Suppressor macrophage (primary cell): ENCODE results near the gene SAT1.
"Not testable (repeated sequence)": the region's sequence is repeated elsewhere in the genome, so short reads cannot be mapped to it uniquely, and the experiment has no call there.

ENCODE experiments used
- DNase-seq, 4 experiments: peaks; one replicate each; pipeline ENCODE4 v3.0.0-alpha.2; 2020 to 2022
- total RNA-seq, 17 experiments: gene quantifications; one replicate each; lab custom pipeline; 2026; ENCODE audit warnings: mixed read lengths in 6 of 17, inconsistent platforms in 3 of 17; lab: John Stamatoyannopoulos, UW

The SAT1 gene
- 145 to 1,117 (median 551) reads per million in 17 experiments for total RNA-seq

- peak; percentile 96 to 97 (median 97) for DNase-seq
These were observed at the start of gene SAT1 for GRCh38 chrX:23782863-23783588. Gene SAT1, plus strand, starts transcription at chrX:23783173. Its CDS starts 179 bp downstream, at chrX:23783352.

DNA sequence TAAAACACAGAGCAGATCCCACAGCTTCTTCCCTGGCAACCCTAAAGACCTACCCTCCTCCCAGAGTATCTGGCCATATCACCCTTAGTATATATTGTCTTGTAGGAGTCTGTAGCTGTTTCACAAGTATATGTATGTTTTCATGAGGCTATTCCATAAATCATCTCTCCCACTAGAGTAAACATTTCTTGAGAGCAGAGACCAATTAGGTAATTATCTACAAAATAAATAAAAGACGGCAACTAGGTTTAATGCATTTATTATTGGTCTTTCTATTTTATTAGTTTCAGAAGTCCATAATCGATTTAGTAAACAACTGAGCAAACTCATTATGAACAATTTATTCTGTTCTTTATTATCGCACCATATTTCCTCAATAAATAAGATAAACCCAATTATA is 46.9 kb upstream of the SAT1 start:
- no peak for DNase-seq

DNA sequence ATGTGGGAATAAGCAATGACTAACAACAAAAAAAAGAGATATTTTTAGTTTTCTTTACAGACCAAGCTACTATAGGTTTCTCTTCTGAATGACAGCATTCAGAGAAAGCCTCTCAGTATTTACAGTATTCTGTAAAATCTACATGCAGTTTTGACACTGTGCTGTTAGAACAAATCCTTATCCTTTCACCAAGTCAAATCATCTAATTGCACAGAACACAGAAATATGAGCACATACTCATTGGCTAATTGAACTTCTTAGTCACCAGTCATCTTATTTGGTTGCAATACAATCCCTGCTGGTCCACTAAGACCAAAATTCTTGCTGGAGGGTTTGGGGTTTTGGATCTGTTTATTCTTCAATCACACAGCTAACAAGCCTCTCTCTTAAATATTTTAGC is 45.6 kb upstream of the SAT1 start:
- DNase-seq: peak in 2 of 4 experiments; percentile 34 to 54

GRCh38 chrX:23742174-23742696 is 40.7 kb upstream of the SAT1 start:
- DNase-seq: peak; percentile 24 to 38 (median 34)

- DNase-seq: peak; percentile 90 to 95 (median 94)
These were observed 40.0 kb upstream of the SAT1 start, which contains the start of gene ACOT9 for GRCh38 chrX:23742697-23743622. Gene ACOT9, minus strand, starts transcription at chrX:23743276. Its CDS starts 132 bp downstream, at chrX:23743144.

DNA sequence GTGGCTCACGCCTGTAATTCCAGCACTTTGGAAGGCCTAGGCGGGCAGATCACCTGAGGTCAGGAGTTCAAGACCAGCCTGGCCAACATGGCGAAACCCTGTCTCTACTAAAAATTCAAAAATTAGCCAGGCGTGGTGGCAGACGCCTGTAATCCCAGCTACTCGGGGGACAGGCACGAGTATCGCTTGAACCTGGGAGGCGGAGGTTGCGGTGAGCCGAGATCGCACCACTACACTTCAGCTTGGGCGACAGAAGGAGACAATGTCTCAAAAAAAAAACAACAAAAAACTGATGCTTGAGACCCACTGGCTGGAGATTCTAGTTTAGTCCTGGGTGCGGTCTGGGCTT is 39.4 kb upstream of the SAT1 start:
- DNase-seq: not testable (repeated sequence)

DNA sequence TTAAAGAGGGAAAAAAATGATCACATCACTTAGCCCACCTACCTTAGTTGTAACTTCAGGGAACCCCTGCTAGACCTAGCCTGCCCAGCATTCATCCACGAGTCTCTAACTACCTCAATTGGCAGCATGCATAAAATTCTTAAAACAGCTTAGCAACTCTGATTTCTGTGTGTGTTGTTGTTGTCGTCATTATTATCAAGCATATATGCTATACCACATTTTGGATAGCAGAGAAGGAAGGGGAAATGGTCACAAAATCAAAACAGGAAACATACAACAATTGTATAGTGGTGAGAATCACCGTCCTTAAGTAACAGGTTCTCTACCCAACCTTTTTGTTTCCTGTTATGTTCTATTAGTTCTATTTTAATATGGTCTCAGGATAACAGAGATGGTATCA is 37.2 kb upstream of the SAT1 start:
- peak in 2 of 4 experiments; percentile 23 to 30 for DNase-seq

GRCh38 chrX:23749129-23749528 is 33.8 kb upstream of the SAT1 start:
- no peak for DNase-seq

GRCh38 chrX:23749576-23749975 is 33.4 kb upstream of the SAT1 start:
- DNase-seq: no peak

DNA sequence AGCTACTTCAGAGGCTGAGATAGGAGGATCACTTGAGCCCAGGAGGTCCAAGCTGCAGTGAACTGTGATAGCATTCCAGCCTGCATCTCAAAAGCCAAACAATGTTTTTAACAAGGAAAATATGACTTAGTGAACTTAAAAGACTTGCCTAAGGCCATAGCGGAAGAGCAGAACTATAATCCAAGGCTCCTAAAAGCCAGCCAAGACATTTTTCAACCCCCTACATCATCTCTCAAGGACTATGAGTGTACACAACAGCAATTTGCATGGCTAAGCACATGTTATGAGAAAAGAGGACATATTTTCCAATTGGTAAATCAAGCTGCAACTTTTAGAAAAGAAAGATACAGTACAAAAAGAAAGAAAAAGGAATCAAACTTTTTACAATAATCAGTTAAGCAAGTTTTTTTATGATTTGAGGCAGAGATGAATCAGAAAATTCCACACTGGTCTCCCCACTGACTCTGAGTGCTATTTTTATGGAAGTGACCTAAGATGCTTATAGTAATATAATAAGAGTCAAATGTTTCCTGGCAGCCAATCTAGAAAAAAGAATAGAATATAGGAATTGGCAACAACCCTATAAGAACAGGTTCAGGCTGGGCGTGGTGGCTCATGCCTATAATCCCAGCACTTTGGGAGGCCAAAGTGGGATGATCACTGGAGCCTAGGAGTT is 30.1 kb upstream of the SAT1 start:
- DNase-seq: no peak

GRCh38 chrX:23754664-23755063 is 28.3 kb upstream of the SAT1 start:
- DNase-seq: no peak

DNA sequence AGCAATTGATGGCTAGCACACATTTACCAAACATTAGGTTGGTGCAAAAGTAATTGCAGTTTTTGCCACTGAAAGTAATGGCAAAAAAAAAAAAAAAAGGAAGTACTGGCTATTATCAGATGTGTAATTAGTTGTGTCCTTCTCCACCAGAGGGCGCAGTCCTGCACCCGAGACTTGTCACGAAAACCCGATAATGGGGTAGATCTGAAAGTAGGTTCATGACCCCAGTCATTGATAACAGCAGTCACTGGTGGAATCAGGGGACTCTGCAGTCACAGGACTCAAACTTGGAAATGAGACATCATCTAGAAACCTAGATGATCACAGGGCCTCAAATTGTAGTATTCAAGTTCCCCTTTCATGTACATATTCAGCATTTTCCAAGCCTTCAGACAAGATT is 26.8 kb upstream of the SAT1 start:
- peak; percentile 78 to 86 (median 84) for DNase-seq

DNA sequence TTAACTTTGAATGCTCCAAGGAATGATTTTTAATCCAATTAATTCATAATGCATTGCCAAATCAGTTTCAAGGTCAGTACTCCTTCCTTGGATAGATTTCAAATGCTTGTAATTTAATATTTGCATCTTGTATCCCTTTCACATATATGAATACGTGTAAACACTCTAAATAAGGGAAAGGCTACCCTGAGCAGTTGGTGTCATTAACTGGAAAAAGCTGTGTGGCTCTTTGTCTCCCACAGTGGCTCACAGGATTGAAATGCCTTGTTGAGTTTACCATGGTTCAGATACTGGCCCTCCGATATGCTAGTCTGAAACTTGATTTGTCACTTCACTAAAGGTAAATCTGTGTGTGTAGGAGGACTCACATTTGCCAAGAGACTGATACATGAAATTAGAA is 23.2 kb upstream of the SAT1 start:
- DNase-seq: no peak

DNA sequence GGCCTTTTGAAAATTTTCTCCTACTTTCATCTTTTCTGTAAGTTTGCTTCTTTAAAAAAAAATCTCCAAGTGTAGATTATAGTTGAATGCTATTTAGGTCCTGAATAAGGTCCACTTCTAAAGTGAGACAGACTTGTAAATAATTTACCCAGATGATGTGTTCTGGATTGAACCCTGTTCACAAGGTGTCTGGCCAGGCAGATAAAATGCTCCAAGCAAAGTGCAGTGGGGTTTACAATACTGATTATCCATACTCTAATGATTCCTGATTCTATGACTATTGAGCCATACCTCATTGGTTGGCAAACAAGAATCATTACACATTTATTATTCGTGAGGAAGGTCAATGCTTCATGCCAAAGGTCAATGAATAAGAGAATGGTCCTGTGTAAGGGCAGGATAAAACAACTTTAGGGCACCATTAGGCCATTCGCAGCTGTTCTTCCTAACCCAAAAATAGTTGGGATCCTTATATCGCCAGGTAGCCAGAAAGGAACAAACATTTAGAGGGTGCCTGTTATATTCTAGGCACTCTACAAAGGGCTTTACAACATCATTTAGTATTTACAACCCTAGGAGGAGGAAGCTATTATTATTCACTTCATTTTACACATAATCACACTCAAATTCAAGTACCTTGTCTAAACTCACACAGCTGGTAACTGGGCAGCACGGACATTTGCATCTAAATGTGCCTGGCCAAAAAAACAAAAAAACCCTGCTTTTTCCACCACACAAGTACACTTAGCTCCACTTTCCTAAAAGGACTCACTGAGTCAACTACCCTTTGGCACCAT is 18.6 kb upstream of the SAT1 start:
- DNase-seq: no peak

- no peak for DNase-seq
These were observed 17.5 kb upstream of the SAT1 start for GRCh38 chrX:23765449-23765848.

DNA sequence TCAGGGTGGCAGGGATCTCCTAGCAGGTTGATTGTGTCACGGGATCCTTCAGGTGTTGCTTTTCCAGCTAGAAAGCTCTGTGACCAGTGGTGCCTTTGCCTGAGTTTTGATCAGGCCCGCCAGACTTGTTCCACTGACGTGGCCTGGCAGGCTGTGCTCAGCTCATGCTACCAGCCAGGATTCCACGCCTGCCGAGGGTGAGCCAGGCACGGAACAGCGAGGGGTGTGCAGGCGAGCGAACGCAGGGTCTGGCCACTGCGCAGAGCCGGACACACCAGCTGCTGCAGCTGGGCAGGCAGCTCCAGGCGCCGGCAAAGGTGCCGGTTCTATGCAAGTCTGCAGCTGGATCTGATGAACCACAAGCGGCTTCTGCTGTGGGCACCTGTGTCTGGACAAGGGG is 17.1 kb upstream of the SAT1 start:
- no peak for DNase-seq

- peak in 2 of 4 experiments; percentile 33 to 39 for DNase-seq
These were observed 16.1 kb upstream of the SAT1 start for GRCh38 chrX:23766650-23767551.

GRCh38 chrX:23770142-23770541 is 12.8 kb upstream of the SAT1 start:
- DNase-seq: no peak

DNA sequence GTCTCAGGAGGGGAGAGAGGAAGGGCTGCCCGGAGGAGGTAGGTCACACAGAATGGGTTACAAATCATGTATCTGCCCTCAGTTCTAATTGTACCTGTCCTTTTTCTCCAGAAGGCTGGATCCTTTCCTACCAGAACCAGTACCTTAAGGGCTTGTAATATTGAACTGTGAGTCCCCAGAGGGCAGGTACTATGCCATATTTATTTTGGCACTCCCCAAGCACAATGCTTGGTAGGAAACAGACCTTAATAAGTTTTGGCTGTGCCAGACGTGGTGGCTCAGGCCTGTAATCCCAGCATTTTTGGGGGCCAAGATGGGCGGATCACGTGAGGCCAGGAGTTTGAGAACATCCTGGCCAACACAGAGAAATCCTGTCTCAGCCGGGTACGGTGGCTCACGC is 11.9 kb upstream of the SAT1 start:
- DNase-seq: not testable (repeated sequence)

GRCh38 chrX:23773601-23774175 is 9.3 kb upstream of the SAT1 start:
- peak; percentile 61 to 85 (median 77) for DNase-seq
